Raji (cell line): ENCODE data around the gene OR6N2.

Experiments used
- POLR2A ChIP-seq: IDR thresholded peaks from 2 replicates; pipeline ENCODE4 v1.6.1; 2011; ENCODE audit warnings: low read depth, low read length, control low read depth; ENCODE audit not compliant: insufficient read depth

OR6N2 gene, protein sequence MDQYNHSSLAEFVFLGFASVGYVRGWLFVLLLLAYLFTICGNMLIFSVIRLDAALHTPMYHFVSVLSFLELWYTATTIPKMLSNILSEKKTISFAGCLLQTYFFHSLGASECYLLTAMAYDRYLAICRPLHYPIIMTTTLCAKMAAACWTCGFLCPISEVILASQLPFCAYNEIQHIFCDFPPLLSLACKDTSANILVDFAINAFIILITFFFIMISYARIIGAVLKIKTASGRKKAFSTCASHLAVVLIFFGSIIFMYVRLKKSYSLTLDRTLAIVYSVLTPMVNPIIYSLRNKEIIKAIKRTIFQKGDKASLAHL

DNA sequence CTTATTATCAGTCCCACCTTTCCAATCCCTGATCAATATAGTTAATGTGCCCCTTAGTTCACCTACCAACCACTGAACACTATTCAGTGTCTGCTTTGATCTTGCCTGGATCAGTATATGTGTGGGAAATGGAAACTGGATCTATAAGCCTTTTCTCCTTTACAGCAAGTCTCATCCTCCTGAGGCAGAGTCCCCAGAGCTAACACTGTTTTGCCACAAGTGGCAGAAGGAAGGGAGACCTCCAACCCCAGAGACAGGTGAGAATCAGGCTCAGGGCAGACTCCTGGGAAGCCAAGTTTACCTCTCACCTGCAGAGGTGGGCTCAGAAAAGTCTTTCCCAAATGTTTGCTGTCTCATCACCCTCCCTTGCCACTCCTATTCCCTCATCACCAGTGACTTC is at the start of gene OR6N2:
OR6N2 (minus strand) TSS at position 101 of the 400 bp plus-strand sequence. CDS start 3,569 bp downstream, outside the sequence.
- TF ChIP-seq POLR2A: no peak

DNA sequence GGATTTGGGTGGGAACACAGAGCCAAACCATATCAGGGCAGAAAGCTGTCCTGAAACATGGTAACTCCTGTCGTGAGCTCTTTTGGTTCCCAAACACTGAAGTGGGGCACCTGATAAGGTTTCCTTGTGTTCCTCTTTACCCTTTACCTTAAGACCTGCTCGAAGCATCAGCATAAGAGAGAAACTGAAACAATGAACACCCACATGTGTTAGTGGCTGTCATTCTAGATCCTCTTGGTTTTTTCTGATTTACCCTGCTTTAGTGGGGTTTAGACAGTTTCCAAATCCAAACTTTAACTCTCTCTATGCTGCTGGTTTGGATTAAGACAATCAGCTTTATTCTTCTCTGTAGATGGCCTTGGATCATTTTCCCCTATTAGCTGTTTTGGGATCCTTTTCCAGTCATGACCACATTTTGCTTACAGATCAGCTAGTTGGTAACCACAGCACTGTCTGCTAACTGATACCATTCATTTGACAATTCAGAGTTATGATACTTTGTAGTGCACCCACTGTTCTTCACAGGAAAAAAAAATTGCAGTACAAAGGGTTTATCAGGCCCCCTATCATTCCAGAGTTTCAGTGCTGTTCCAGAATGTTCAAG is 49.2 kb upstream of the OR6N2 start:
- no peak for TF ChIP-seq POLR2A

DNA sequence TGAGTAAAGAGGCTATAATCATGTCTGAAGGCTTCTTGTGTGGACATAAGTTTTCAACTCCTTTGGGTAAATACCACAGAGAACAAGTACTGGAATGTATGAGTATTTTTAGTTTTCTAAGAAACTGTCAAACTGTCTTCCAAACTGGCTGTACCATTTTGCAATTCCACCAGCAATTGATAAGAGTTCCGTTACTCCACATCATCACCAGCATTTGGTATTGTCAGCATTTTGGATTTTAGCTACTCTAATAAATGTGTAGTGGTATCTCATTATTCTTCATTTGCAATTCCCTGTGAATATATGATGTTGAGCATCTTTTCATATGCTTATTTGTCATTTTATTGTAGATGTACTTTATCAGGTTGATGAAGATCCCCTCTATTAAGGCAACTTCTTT is 40.7 kb upstream of the OR6N2 start:
- no peak for TF ChIP-seq POLR2A

DNA sequence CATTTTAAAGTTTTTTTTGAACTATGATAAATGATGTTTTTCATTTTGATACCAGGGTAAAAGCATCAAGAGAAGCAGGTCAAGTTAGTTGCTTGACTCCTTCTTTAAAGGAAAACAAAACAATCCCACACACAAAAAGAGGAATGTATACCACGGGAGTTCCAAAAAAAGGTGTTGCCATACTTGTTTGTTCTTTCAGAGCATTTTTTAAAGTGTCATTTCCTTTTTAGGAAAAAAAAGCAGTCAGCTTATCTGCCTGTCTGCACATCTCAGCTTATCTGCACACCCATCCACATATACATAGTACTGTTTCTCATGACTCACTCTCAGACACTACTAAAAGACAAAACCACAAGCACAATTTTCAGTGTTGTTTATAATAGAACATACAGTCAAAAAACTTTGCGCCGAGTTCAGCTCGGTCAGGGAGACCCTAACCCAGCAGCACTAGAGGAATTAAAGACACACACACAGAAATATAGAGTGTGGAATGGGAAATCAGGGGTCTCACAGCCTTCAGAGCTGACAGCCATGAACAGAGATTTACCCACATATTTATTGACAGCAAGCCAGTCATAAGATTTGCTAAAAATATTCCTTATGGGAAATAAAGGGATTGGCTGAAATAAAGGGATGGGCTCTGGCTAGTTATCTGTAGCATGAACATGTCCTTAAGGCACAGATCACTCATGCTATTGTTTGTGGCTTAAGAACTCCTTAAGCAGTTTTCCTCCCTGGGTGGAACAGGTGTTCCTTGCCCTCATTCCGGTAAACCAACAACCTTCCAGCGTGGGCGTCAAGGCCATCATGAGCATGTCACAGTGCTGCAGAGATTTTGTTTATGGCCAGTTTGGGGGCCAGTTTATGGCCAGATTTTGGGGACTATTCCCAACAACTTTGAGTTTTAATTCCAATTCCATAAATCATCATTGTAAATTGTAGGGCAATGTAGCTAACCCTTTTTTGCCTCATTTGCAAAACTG is 38.7 kb upstream of the OR6N2 start:
- no peak for TF ChIP-seq POLR2A

DNA sequence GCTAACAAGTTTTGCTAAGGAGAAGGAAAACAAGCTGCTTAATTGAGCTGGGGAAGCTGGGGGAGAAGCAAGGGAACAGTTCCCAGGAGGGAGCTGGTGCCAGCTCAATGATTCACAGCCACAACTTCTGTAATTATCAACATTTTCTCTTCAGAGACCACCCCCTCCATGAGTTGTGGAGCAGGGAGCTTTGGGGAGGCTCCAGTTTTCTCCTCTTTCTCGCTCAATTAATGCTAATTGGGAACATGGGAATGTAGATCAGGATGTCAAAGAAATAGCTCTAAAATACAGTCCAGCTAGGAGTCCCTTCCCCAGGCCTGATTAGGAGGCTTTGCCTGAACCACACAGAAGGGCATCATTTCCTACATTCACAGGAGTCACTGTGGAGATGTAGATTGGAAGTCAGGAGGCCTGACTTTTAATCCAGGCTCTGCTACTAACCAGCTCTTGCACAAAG is 38.0 kb upstream of the OR6N2 start:
- no peak for TF ChIP-seq POLR2A

DNA sequence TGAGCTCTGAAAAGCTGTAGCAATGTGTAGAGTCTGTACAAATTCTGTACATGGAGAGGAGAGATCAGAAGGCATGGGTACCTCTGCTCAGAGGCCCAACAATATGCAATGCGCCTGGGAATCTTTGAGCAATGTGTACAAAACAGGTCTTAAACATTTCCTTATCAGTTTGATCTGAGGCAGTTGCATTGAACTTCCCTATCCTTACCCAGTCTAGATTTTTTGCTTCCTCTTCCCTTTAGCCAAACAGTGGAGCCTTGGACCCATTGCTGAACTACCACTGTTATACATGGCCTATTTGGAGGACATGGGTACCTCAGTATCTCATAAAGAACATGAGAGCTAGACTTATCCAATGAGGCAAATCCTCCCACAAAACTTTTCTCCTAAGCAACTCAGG is 37.6 kb upstream of the OR6N2 start:
- no peak for TF ChIP-seq POLR2A

DNA sequence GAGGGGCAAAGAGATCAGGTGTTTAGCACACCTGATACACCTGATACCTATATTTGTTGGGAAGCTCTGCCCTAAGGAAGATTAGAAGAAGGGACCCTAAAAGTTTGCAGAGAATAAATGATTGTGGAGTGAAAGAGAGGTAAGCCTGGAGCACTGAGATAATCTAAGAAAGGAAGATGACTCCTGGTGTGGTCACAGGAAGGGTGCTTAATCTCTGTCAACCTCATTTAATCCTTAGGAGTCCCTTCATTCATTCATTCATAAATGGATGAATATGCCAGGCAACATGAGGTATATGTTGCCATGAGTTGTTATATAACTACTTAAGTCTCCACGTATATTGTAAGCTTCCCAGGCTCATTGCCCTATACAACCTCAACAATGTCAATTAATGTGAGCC is 34.0 kb upstream of the OR6N2 start:
- no peak for TF ChIP-seq POLR2A

DNA sequence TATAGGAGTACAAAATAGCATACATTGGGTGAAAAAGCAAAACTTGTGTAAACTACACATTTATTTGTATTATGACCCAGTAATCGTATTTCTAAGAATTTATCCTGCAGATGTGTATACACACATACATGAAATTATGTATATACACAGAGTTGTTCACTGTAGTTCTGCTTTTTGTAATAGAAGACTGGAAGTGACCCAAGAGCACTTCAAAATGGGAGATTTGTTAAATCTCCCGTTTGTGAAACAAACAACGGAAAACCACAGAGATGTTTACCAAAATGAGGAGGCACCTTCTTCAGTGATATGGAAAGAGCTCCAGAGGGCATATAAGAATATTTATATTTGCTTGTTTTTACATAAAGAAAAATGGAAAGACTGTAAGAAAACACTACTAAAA is 32.2 kb upstream of the OR6N2 start:
- TF ChIP-seq POLR2A: no peak

DNA sequence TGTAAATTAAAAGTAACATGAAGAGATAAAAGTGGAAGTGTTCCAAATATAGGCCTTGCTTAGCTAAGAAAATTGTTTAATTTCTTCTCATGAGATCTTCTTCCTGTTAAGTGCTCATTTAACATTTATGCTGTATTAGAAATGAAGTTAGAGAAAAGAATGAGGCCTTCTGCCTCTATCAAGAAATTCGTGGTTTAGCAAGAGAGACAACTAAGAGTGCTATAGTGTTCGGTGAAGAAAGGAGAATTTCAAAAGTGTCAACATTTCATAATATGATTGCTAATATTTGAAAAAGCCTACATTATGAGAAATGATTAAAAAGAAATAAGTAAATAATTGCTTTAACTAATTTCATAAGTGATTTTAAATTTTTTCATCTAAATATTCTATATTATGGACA is 31.3 kb upstream of the OR6N2 start:
- TF ChIP-seq POLR2A: no peak

DNA sequence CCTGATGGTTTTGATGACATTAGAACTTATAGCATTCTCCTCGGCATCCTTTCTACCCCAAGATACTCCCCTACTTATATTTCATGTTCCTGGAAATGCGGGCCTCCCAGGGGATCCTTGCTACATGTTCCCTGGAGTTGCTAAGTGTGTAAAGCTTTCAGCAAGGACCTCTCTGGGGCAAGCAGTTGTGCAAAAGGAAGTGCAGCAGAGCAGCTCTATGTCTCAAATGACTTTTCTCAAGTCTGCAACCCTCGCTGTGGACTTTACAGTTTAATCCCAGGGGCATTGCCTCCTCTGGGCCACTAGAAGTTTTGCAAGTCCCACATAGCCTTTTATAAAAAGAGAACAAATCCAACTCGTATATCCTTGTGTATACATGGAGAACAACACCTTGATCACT is 29.3 kb upstream of the OR6N2 start:
- TF ChIP-seq POLR2A: no peak

DNA sequence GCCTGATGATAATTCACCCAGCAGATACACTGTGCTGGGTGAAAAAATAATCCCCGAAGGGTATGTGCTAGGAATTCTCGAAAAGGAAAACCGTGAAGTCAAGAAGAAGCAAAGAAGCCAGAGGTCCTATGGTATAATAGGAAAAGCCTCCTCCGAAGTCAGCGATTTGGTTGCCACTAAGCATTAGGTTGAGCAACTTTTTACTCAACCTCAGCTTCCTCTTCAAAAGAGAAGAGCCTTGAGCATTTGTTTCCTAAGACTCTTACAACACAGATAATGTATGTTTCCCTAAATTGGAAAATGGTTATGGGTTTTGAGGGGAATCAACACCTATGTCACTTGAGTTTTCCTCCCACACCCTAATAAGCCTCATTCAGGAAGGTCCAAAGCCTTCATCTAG is 28.9 kb upstream of the OR6N2 start:
- TF ChIP-seq POLR2A: no peak

DNA sequence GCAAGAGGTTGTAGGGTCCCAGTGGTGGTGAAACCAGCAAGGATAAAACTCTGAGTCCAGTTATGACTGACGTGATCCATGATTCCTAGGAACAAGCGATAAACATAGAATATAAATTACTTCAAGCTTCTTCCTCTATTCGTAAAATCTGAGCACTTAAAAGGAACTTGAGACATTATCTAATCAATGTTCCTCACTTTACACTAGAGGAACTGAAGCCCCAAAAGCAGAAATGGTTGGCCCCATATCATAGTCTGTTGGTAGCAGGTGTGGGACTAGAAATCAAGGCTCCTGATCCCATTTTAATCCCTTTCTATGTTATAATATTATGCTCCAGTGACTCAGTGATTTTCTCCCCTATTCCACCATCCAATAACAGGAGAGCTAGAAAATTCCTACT is 28.3 kb upstream of the OR6N2 start:
- TF ChIP-seq POLR2A: no peak

DNA sequence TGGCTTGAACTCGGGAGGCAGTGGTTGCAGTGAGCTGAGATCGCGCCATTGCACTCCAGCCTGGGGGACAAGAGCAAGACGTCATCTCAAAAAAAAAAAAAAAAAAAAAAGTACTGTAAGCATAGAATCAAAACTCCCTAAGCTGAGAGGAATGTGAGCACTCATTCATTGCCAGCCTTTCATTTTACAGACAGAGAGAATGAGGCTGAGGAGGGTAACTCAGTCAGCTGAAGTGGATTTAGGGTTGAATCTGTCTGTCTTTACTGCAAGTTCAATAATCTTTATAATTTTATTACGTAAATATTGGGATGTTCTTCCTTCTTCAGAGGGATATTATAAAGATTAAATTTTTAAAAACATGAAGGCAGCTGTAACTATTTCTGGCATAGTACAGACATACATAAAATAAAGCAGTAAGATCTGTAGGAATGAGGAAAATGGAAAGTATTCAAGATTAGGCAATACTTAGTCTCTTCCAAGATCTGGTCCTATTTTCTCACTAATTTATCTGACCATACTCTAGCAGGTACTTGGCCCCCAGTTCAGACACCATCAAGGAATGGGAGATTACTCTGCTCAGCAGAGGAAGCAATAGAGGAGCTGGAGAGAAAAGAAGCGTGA is 26.0 kb upstream of the OR6N2 start:
- TF ChIP-seq POLR2A: no peak

DNA sequence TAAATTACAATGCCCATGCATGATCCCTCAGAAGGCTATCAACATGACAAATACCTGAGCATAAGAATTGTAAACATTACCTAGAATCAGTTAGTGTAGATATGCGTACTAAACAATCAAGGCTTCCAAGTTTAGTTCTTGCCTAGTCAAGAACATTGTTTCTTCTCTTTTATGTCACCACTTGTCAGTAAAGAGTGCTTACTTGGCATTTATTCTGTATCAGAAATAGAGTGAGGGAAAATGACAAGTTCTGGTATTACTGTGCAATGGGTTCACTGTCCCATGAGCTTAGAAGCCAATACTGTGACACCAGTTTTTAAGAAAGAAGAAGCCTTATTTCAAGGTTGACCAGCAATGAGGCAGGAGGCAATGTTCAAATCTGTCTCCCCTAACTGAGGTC is 22.7 kb upstream of the OR6N2 start:
- TF ChIP-seq POLR2A: no peak

DNA sequence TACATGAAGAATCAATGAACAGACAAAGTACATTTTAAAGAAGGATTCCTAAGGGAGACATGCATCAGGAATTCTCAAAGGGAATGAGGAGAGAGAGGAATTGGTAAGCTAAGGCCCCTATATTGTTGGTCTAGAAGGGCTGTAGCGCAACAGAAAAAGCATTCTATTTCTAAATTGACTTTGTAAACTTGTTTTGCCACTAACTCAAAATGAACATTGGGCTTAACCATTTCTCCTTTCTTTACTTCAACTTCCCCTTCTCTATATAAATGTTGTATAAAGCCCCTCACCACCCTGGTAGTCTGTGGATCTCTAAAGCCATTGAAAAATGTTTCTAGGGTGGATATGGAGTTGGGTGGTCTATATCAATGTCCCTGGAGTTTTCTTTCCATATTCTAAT is 20.4 kb upstream of the OR6N2 start:
- TF ChIP-seq POLR2A: no peak

DNA sequence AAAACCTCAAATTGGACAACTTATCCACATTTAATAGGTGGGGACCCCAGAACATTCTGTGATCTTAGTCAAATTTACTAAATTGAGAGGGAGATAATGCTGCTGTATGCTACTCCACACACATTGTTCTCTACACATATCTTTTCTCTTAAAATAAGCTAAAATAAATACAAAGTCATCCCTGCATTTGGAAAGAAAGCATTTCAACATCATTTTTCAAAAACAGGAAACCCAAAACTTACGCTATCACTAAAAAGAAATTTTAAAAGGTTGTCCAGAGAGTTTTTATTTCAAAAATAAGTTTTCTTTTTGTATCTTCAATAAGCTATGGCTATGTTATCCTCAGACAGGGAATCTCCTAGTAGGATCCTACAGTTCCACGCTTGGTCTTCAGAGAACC is 19.5 kb upstream of the OR6N2 start:
- TF ChIP-seq POLR2A: no peak

DNA sequence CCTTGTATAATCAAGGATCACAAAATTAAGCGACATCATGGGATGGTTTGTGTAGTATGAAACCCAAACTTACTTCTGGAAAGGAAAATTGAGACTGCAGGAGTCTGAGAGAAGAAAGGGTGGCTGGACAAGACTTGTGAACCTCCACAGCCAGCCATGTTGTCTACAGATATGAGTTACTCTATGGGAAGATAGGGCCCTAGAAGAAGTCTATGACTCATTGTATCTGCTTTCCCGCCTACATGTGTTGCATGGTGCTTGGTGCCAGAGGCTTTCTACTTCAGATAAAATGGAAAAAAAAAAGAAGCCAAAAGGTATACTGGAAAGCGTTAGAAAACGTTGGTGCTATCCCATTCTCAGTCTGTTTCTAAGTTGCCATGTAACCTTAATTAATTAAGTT is 18.7 kb upstream of the OR6N2 start:
- TF ChIP-seq POLR2A: no peak
